HepG2 (cell line): Measurements from ENCODE around the gene AGER. TPM values are rescaled to one million over a fixed set of nuclear protein-coding genes. Genes with fewer than 3 reads are reported as not detected.

Source experiments
- ATAC-seq: fragments of 200-7000 bp; cut with Tn5 transposase; 3 replicates; pipeline ENCODE4 v1.9.1; 2020; ENCODE audit warnings: mild to moderate bottlenecking, moderate library complexity
- BruUV-seq: library from RNA; stranded (reverse); fragments of 400-500 nt; replicated peaks from 2 replicates; lab custom pipeline; 2021; lab: Mats Ljungman, UMichigan
- CTCF ChIA-PET: fragments of 300-600 bp; formaldehyde crosslinking; extraction: SDS; loops from one replicate; lab custom pipeline; 2021; ENCODE audit warnings: low total read pairs, inconsistent platforms, low intra/inter-chr PET ratio; lab: Yijun Ruan, JAX
- POLR2A ChIA-PET: fragments of 350-600 bp; sonication (Branson Sonifier 250); formaldehyde crosslinking; loops from one replicate; lab custom pipeline; 2020; ENCODE audit warnings: antibody characterized with exemption, inconsistent platforms; lab: Yijun Ruan, JAX
- DNase-seq: peaks from one replicate; pipeline ENCODE4 v3.0.0-alpha.2; 2015; ENCODE audit warnings: low spot score
- FAIRE-seq: peaks from 3 replicates; lab custom pipeline; 2011; peaks lifted over from hg19 to GRCh38; lab: Jason Lieb, UNC
- H2AFZ ChIP-seq: one replicate; pipeline ENCODE4 v1.6.1; 2011; ENCODE audit warnings: low read length, inconsistent platforms
- H3K27ac ChIP-seq: fragments of 300-600 bp; 3 replicates; pipeline ENCODE4 v1.8.0; 2011; ENCODE audit warnings: mixed run types, mild to moderate bottlenecking, mixed read lengths, low read length, inconsistent platforms; ENCODE audit not compliant: insufficient read depth; ENCODE audit errors: extremely low read length
- H3K27me3 ChIP-seq, 2 experiments: fragments of 200-600 bp in 1 of 2; 2 replicates in 1 of 2; 3 replicates in 1 of 2; pipeline versions ENCODE4 v1.6.0 to v1.8.0; 2011; ENCODE audit warnings: low read length in 2 of 2, mild to moderate bottlenecking in 2 of 2, moderate library complexity in 2 of 2, inconsistent platforms in 1 of 2; ENCODE audit not compliant: insufficient read depth in 2 of 2, control insufficient read depth in 1 of 2
- H3K36me3 ChIP-seq, 2 experiments: fragments of 200-600 bp in 1 of 2; replicated peaks in 1 of 2; 2 replicates in 1 of 2; 3 replicates in 1 of 2; pipeline versions ENCODE4 v1.5.1 to v1.8.0; 2011; ENCODE audit warnings: low read length in 2 of 2, inconsistent platforms in 1 of 2; ENCODE audit not compliant: insufficient read depth in 2 of 2, control insufficient read depth in 1 of 2
- H3K4me1 ChIP-seq: 2 replicates; pipeline ENCODE4 v1.5.1; 2012; ENCODE audit warnings: low read length, inconsistent platforms; ENCODE audit not compliant: insufficient read depth
- H3K4me2 ChIP-seq: 2 replicates; pipeline ENCODE4 v1.6.0; 2011; ENCODE audit warnings: low read depth, low read length, inconsistent platforms
- H3K4me3 ChIP-seq, 3 experiments: fragments of 200-600 bp in 1 of 3; sonication (generic), shearing (Covaris generic) in 1 of 3; replicated peaks in 1 of 3; 2 replicates each; pipeline ENCODE4 v1.5.1; 2011 to 2016; ENCODE audit warnings: low read length in 3 of 3, inconsistent platforms in 2 of 3, low read depth in 2 of 3, mild to moderate bottlenecking in 2 of 3, control low read depth in 1 of 3, mixed read lengths in 1 of 3; ENCODE audit not compliant: insufficient read depth in 1 of 3
- H3K79me2 ChIP-seq: one replicate; pipeline ENCODE4 v1.6.1; 2011; ENCODE audit warnings: low read length, inconsistent platforms; ENCODE audit not compliant: insufficient read depth
- H3K9ac ChIP-seq: 2 replicates; pipeline ENCODE4 v1.6.0; 2011; ENCODE audit warnings: mild to moderate bottlenecking, low read depth, low read length, inconsistent platforms; ENCODE audit not compliant: insufficient read depth
- H3K9me3 ChIP-seq: 2 replicates; pipeline ENCODE4 v1.5.1; 2012; ENCODE audit warnings: mild to moderate bottlenecking, low read length
- H4K20me1 ChIP-seq: 2 replicates; pipeline ENCODE4 v1.6.0; 2011; ENCODE audit warnings: inconsistent platforms, mild to moderate bottlenecking, low read length, moderate library complexity; ENCODE audit not compliant: insufficient read depth
- HINFP ChIP-seq: sonication (generic); formaldehyde crosslinking; IDR thresholded peaks from 2 replicates; pipeline ENCODE4 v1.4.0; 2020; ENCODE audit warnings: low read depth, mild to moderate bottlenecking, missing genetic modification reagents
- MNT ChIP-seq: fragments of 450-650 bp; IDR thresholded peaks from 2 replicates; pipeline ENCODE4 v1.6.1; 2016
- MXI1 ChIP-seq: IDR thresholded peaks from 3 replicates; pipeline ENCODE4 v1.6.1; 2012; ENCODE audit warnings: low read depth, low read length, inconsistent platforms, borderline replicate concordance
- SIN3A ChIP-seq: IDR thresholded peaks from 2 replicates; pipeline ENCODE4 v1.6.1; 2011; ENCODE audit warnings: low read depth, mild to moderate bottlenecking, control low read depth, low read length, borderline replicate concordance
- U2AF1 ChIP-seq: fragments of 200-400 bp; formaldehyde crosslinking; optimal IDR thresholded peaks from 2 replicates; pipeline ENCODE3; 2017; ENCODE audit warnings: mild to moderate bottlenecking, low read depth, low read length
- ZNF224 ChIP-seq: sonication (generic); formaldehyde crosslinking; IDR thresholded peaks from 2 replicates; pipeline ENCODE4 v1.5.0; 2020; ENCODE audit warnings: mild to moderate bottlenecking, missing genetic modification reagents
- ZNF550 ChIP-seq: sonication (generic); formaldehyde crosslinking; IDR thresholded peaks from 2 replicates; pipeline ENCODE4 v1.4.0; 2020; ENCODE audit warnings: mild to moderate bottlenecking, missing genetic modification reagents, borderline replicate concordance
- WGBS: methylation state at CpG from one replicate; pipeline ENCODE4 v1.1.6; 2017; ENCODE audit warnings: low lambda C conversion rate; 5-methylcytosine and 5-hydroxymethylcytosine counted together
- in situ Hi-C: cut with HindIII; loops from 2 replicates; pipeline ENCODE4 v1.10.0; 2017; ENCODE audit warnings: low pct_unique_long_range_greater_than_20kb; ENCODE audit not compliant: extremely low pct_ligation_motif_present
- intact Hi-C: fragments of 100-400 bp; cut with micrococcal nuclease; formaldehyde crosslinking; loops from one replicate; pipeline ENCODE4 v1.10.0; 2022; ENCODE audit not compliant: unreplicated experiment
- polyA plus RNA-seq, 8 experiments: library from polyadenylated mRNA; depleted of rRNA in 3 of 8; stranded (reverse) in 7 of 8; unstranded in 1 of 8; fragments of >200 nt; fragmentation: Illumina TruSeq in 4 of 8; extraction: Trizol in 4 of 8; gene quantifications; 2 replicates each; pipeline versions ENCODE4 v1.2.1 to v1.2.3, GENCODE V29; 2011 to 2016; ENCODE audit warnings: low read depth in 4 of 8, missing spikeins in 1 of 8, mixed read lengths in 1 of 8; ENCODE audit not compliant: insufficient read depth in 1 of 8
- total RNA-seq, 5 experiments: library from RNA; depleted of rRNA; stranded (reverse); fragments of >200 nt; fragmentation: Illumina TruSeq; extraction: Trizol; gene quantifications; 2 replicates each; pipeline ENCODE4 v1.2.3, GENCODE V29; 2016; ENCODE audit warnings: low read depth in 1 of 5

The AGER gene
- total and polyA plus RNA-seq, 2 of the 13 experiments (the other 11 are each of a cell fraction or from before 2014, with no cell fraction given) = 1.9 to 5.1 TPM

GRCh38 chr6:32151181-32151862, 32.7 kb downstream of the AGER start:
- DNase-seq = no peak
- Histone ChIP-seq H3K27me3 (no peaks in the 10 kb centered on the region; a peak in 1 of 5 replicates), H2AFZ (no peak overlapping the region), H3K36me3 (peaks cover 6 to 7% of the 10 kb centered on the region in 2 experiments), H3K4me1 (peaks cover 33% of the 10 kb centered on the region), H4K20me1 (no peaks in the 10 kb centered on the region), H3K27ac (no peak overlapping the region), H3K9ac (no peak overlapping the region), H3K4me3 (no peak overlapping the region), H3K9me3 (no peaks in the 10 kb centered on the region), H3K4me2 (no peak overlapping the region), H3K79me2 (peaks cover 17% of the 10 kb centered on the region)
- CTCF ChIA-PET = no interaction called here
- in situ Hi-C loops (loop anchor here (5.0 kb wide), 1 partner anchor 34 kb away; no protein-coding TSS in a partner anchor), intact Hi-C loops (no loop called here)
- WGBS = 81% methylated on average over 8 of the region's 8 CpGs
- POLR2A ChIA-PET = interaction anchor here (1.2 to 2.6 kb wide), 3 partner anchors 11 to 25 kb away, joined by 4 to 35 read pairs (median 14); partner anchors contain the start of genes AGPAT1, ATF6B and FKBPL
- no TSS peak for BruUV-seq
- TF ChIP-seq MXI1 = no peak
- TF ChIP-seq HINFP = no peak
- TF ChIP-seq SIN3A = no peak
- TF ChIP-seq MNT = peak; percentile 47
- no peak for TF ChIP-seq ZNF550 (CRISPR knock-in tag)
- no peak for TF ChIP-seq ZNF224 (CRISPR knock-in tag)
- no peak for TF ChIP-seq U2AF1
- ATAC-seq = no peak
- no peak for FAIRE-seq
